ENCODE measurements around the gene SLC22A23. TPM values are rescaled to one million over a fixed set of nuclear protein-coding genes. Genes with fewer than 3 reads are reported as not detected.

The SLC22A23 gene
- total RNA-seq, 2 experiments from 2014 or later = not detected

GRCh38 chr6:3296537-3296936 lies 160.3 kb downstream of the SLC22A23 start:
- H4K20me1 ChIP-seq (ENCODE audit: insufficient read depth, low read length) = no peaks in the 10 kb centered on the region
- intact Hi-C loops (cut with micrococcal nuclease; ENCODE audit: unreplicated experiment) = no loop called here
- no TSS peak for BruUV-seq (replicated peaks)
- no peak for DNase-seq (ENCODE audit: low spot score)
- no peaks in the 10 kb centered on the region for H3K9me2 ChIP-seq (ENCODE audit: insufficient read depth, low read length)
- POLR2A ChIA-PET = interaction anchor here (0.5 kb wide), 1 partner anchor 717 kb away, joined by 5 read pairs; no protein-coding TSS in a partner anchor
- no peaks in the 10 kb centered on the region for H3K4me1 ChIP-seq (ENCODE audit: insufficient read depth, low read length, poor library complexity, severe bottlenecking)
- H3K9me3 ChIP-seq (ENCODE audit: low read length) = no peaks in the 10 kb centered on the region
- no peaks in the 10 kb centered on the region for H3K36me3 ChIP-seq (ENCODE audit: insufficient read depth, low read length)
- TF ChIP-seq CTCF (conservative IDR thresholded peaks at IDR 0.05; ENCODE audit: low read length) = no peak
- TF ChIP-seq EZH2phosphoT487 (IDR thresholded peaks at IDR 0.05; ENCODE audit: borderline replicate concordance, low read depth, low read length) = no peak
- CTCF ChIA-PET (ENCODE audit: unreplicated experiment) = no interaction called here
- no peak overlapping the region for H3K4me2 ChIP-seq (ENCODE audit: low read length)
- no peak overlapping the region for H2AFZ ChIP-seq (ENCODE audit: low read length)
- no peak overlapping the region for H3K27ac ChIP-seq (ENCODE audit: low read depth, low read length, poor library complexity, severe bottlenecking)
- no peaks in the 10 kb centered on the region for H3K79me2 ChIP-seq (ENCODE audit: insufficient read depth, low read depth, low read length)
- H3K4me3 ChIP-seq (ENCODE audit: low read depth, low read length, poor library complexity, severe bottlenecking) = no peak overlapping the region

- no TSS peak for BruUV-seq (replicated peaks)
- no peak overlapping the region for H3K27ac ChIP-seq (ENCODE audit: low read depth, low read length, poor library complexity, severe bottlenecking)
- H3K9me2 ChIP-seq (ENCODE audit: insufficient read depth, low read length) = no peaks in the 10 kb centered on the region
- DNase-seq (ENCODE audit: low spot score) = no peak
- H3K79me2 ChIP-seq (ENCODE audit: insufficient read depth, low read depth, low read length) = no peaks in the 10 kb centered on the region
- H3K9me3 ChIP-seq (ENCODE audit: low read length) = no peaks in the 10 kb centered on the region
- H3K4me1 ChIP-seq (ENCODE audit: insufficient read depth, low read length, poor library complexity, severe bottlenecking) = no peaks in the 10 kb centered on the region
- TF ChIP-seq CTCF (conservative IDR thresholded peaks at IDR 0.05; ENCODE audit: low read length) (no peak), EZH2phosphoT487 (IDR thresholded peaks at IDR 0.05; ENCODE audit: borderline replicate concordance, low read depth, low read length) (no peak)
- H2AFZ ChIP-seq (ENCODE audit: low read length) = no peak overlapping the region
- intact Hi-C loops (cut with micrococcal nuclease; ENCODE audit: unreplicated experiment) = no loop called here
- ChIA-PET CTCF (ENCODE audit: unreplicated experiment) (no interaction called here), POLR2A (interaction anchor here (0.5 kb wide), 1 partner anchor 717 kb away, joined by 5 read pairs; no protein-coding TSS in a partner anchor)
- no peaks in the 10 kb centered on the region for H4K20me1 ChIP-seq (ENCODE audit: insufficient read depth, low read length)
- no peaks in the 10 kb centered on the region for H3K36me3 ChIP-seq (ENCODE audit: insufficient read depth, low read length)
- H3K4me2 ChIP-seq (ENCODE audit: low read length) = no peak overlapping the region
- H3K4me3 ChIP-seq (ENCODE audit: low read depth, low read length, poor library complexity, severe bottlenecking) = no peak overlapping the region
These were observed 160.8 kb downstream of the SLC22A23 start for GRCh38 chr6:3296078-3296477.

- no peaks in the 10 kb centered on the region for H4K20me1 ChIP-seq (ENCODE audit: insufficient read depth, low read length)
- POLR2A ChIA-PET = no interaction called here
- no peaks in the 10 kb centered on the region for H3K4me1 ChIP-seq (ENCODE audit: insufficient read depth, low read length, poor library complexity, severe bottlenecking)
- no peaks in the 10 kb centered on the region for H3K79me2 ChIP-seq (ENCODE audit: insufficient read depth, low read depth, low read length)
- DNase-seq (ENCODE audit: low spot score) = peak; percentile 20
- intact Hi-C loops (cut with micrococcal nuclease; ENCODE audit: unreplicated experiment) = no loop called here
- BruUV-seq (replicated peaks) = no TSS peak
- H2AFZ ChIP-seq (ENCODE audit: low read length) = no peak overlapping the region
- no peaks in the 10 kb centered on the region for H3K9me2 ChIP-seq (ENCODE audit: insufficient read depth, low read length)
- H3K27ac ChIP-seq (ENCODE audit: low read depth, low read length, poor library complexity, severe bottlenecking) = no peak overlapping the region
- CTCF ChIA-PET (ENCODE audit: unreplicated experiment) = no interaction called here
- no peaks in the 10 kb centered on the region for H3K36me3 ChIP-seq (ENCODE audit: insufficient read depth, low read length)
- no peak for TF ChIP-seq EZH2phosphoT487 (IDR thresholded peaks at IDR 0.05; ENCODE audit: borderline replicate concordance, low read depth, low read length)
- peak; percentile 40; the same call in 1 of the 2 replicates for TF ChIP-seq CTCF (conservative IDR thresholded peaks at IDR 0.05; ENCODE audit: low read length)
- H3K4me2 ChIP-seq (ENCODE audit: low read length) = no peak overlapping the region
- no peaks in the 10 kb centered on the region for H3K9me3 ChIP-seq (ENCODE audit: low read length)
- no peak overlapping the region for H3K4me3 ChIP-seq (ENCODE audit: low read depth, low read length, poor library complexity, severe bottlenecking)
These were observed 161.7 kb downstream of the SLC22A23 start for GRCh38 chr6:3294921-3295871.
